Erythroblast (primary cell): Measurements from ENCODE around the gene TSPAN6.

ENCODE experiments used
- GATA1 ChIP-seq: IDR thresholded peaks from 2 replicates; pipeline ENCODE4 v1.6.1; 2011; ENCODE audit warnings: low read depth, mild to moderate bottlenecking, control low read depth, low read length, moderate library complexity
- POLR2A ChIP-seq: IDR thresholded peaks from 2 replicates; pipeline ENCODE4 v1.6.1; 2011; ENCODE audit warnings: mild to moderate bottlenecking, low read length

DNA sequence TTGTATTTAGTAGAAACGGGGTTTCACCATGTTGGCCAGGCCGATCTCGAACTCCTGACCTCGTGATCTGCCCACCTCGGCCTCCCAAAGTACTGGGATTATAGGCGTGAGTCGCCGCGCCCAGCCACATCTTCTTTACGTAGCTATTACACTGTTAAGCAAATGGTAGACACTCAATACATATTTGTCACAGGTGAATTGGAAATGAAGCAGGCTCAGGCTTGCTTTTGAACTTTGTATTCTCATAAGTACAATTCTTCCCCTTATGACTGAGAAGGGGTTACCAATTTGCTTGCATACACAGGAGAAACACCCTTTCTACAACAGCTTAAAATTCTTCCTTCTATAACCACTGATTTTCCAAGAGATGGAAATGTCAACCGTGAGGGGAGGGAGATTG lies 6.6 kb upstream of the TSPAN6 start:
- no peak for TF ChIP-seq POLR2A
- TF ChIP-seq GATA1, result no peak
